HEK293T (cell line): ENCODE measurements around the gene FKBP15.

Source experiments
- CTCF ChIA-PET: fragments of 350-600 bp; formaldehyde crosslinking; extraction: SDS; loops from one replicate; lab custom pipeline; 2021; ENCODE audit warnings: antibody characterized with exemption, inconsistent platforms; lab: Yijun Ruan, JAX
- POLR2A ChIA-PET: fragments of 350-600 bp; formaldehyde crosslinking; extraction: SDS; loops from one replicate; lab custom pipeline; 2020; ENCODE audit warnings: antibody characterized with exemption, inconsistent platforms; lab: Yijun Ruan, JAX
- DNase-seq: peaks from one replicate; pipeline ENCODE4 v3.0.0; 2012; ENCODE audit warnings: mixed read lengths; ENCODE audit errors: extremely low spot score
- ARNT ChIP-seq: fragments of 450-650 bp; IDR thresholded peaks from 2 replicates; pipeline ENCODE4 v1.6.1; 2017; ENCODE audit warnings: mild to moderate bottlenecking
- BHLHE40 ChIP-seq: fragments of 450-650 bp; IDR thresholded peaks from 2 replicates; pipeline ENCODE4 v1.6.1; 2016; ENCODE audit warnings: mild to moderate bottlenecking, moderate library complexity, borderline replicate concordance
- CTBP1 ChIP-seq: fragments of 450-650 bp; IDR thresholded peaks from 2 replicates; pipeline ENCODE4 v1.6.1; 2016; ENCODE audit warnings: borderline replicate concordance
- ELF4 ChIP-seq: fragments of 450-650 bp; IDR thresholded peaks from 2 replicates; pipeline ENCODE4 v1.6.1; 2017; ENCODE audit warnings: antibody characterized with exemption
- FOXA1 ChIP-seq: fragments of 450-650 bp; IDR thresholded peaks from 2 replicates; pipeline ENCODE4 v1.6.1; 2016; ENCODE audit warnings: mild to moderate bottlenecking
- FOXK2 ChIP-seq: fragments of 450-650 bp; IDR thresholded peaks from 2 replicates; pipeline ENCODE4 v1.6.1; 2016; ENCODE audit warnings: mild to moderate bottlenecking
- FOXM1 ChIP-seq: fragments of 450-650 bp; IDR thresholded peaks from 2 replicates; pipeline ENCODE4 v1.6.1; 2017; ENCODE audit warnings: mild to moderate bottlenecking, borderline replicate concordance
- HDGF ChIP-seq: fragments of 450-650 bp; IDR thresholded peaks from 2 replicates; pipeline ENCODE4 v1.6.1; 2017; ENCODE audit warnings: antibody characterized with exemption, borderline replicate concordance
- L3MBTL2 ChIP-seq: fragments of 450-650 bp; conservative IDR thresholded peaks from 2 replicates; pipeline ENCODE4 v1.6.1; 2016; ENCODE audit warnings: mild to moderate bottlenecking
- LEF1 ChIP-seq: fragments of 450-650 bp; IDR thresholded peaks from 2 replicates; pipeline ENCODE4 v1.6.1; 2017; ENCODE audit warnings: mild to moderate bottlenecking, borderline replicate concordance
- NFRKB ChIP-seq: fragments of 450-650 bp; IDR thresholded peaks from 2 replicates; pipeline ENCODE4 v1.6.1; 2016; ENCODE audit warnings: mild to moderate bottlenecking, moderate library complexity
- PKNOX1 ChIP-seq: fragments of 450-650 bp; IDR thresholded peaks from 2 replicates; pipeline ENCODE4 v1.6.1; 2016
- SP1 ChIP-seq: fragments of 450-650 bp; IDR thresholded peaks from 2 replicates; pipeline ENCODE4 v1.6.1; 2017
- SUZ12 ChIP-seq: fragments of 450-650 bp; IDR thresholded peaks from 2 replicates; pipeline ENCODE4 v1.6.1; 2016; ENCODE audit warnings: mild to moderate bottlenecking
- TARDBP ChIP-seq: fragments of 450-650 bp; IDR thresholded peaks from 2 replicates; pipeline ENCODE4 v1.6.1; 2016
- ZNF384 ChIP-seq: fragments of 450-650 bp; IDR thresholded peaks from 2 replicates; pipeline ENCODE4 v1.6.1; 2016

FKBP15 gene

GRCh38 chr9:113266174-113266573 is 45.1 kb upstream of the FKBP15 start:
- DNase-seq = no peak
- ChIA-PET CTCF (no interaction called here), POLR2A (no interaction called here)
- TF ChIP-seq ELF4 = no peak
- no peak for TF ChIP-seq ARNT
- TF ChIP-seq NFRKB = no peak
- TF ChIP-seq CTBP1 = no peak
- TF ChIP-seq FOXK2 = no peak
- no peak for TF ChIP-seq LEF1
- no peak for TF ChIP-seq BHLHE40
- no peak for TF ChIP-seq L3MBTL2
- no peak for TF ChIP-seq FOXM1
- no peak for TF ChIP-seq FOXA1
- no peak for TF ChIP-seq TARDBP
- no peak for TF ChIP-seq SUZ12
- TF ChIP-seq ZNF384 = no peak
- TF ChIP-seq PKNOX1 = no peak
- TF ChIP-seq SP1 = no peak
- no peak for TF ChIP-seq HDGF

- DNase-seq = no peak
- CTCF ChIA-PET = interaction anchor here (1.1 kb wide), 1 partner anchor 13 kb away, joined by 3 read pairs; no protein-coding TSS in a partner anchor
- TF ChIP-seq HDGF = no peak
- TF ChIP-seq LEF1 = no peak
- no peak for TF ChIP-seq FOXM1
- TF ChIP-seq TARDBP = no peak
- no peak for TF ChIP-seq PKNOX1
- TF ChIP-seq ARNT = no peak
- no peak for TF ChIP-seq ELF4
- POLR2A ChIA-PET = no interaction called here
Measured at GRCh38 chr9:113261917-113262671, 41.0 kb upstream of the FKBP15 start.

- no peak for TF ChIP-seq SP1
- TF ChIP-seq ARNT = no peak
- TF ChIP-seq FOXM1 = no peak
- no peak for TF ChIP-seq TARDBP
- TF ChIP-seq FOXA1 = no peak
- TF ChIP-seq ZNF384 = no peak
- no peak for TF ChIP-seq SUZ12
- no peak for TF ChIP-seq HDGF
- no peak for TF ChIP-seq BHLHE40
- no peak for TF ChIP-seq PKNOX1
- no peak for TF ChIP-seq FOXK2
- TF ChIP-seq LEF1 = no peak
- TF ChIP-seq CTBP1 = no peak
- POLR2A ChIA-PET = no interaction called here
- CTCF ChIA-PET = no interaction called here
Measured at GRCh38 chr9:113258282-113258681, 37.2 kb upstream of the FKBP15 start.

GRCh38 chr9:113257863-113258262 is 36.8 kb upstream of the FKBP15 start:
- TF ChIP-seq FOXA1 = no peak
- no peak for TF ChIP-seq PKNOX1
- no peak for TF ChIP-seq ELF4
- no peak for TF ChIP-seq CTBP1
- no peak for TF ChIP-seq FOXM1
- TF ChIP-seq NFRKB = no peak
- no peak for TF ChIP-seq TARDBP
- no peak for TF ChIP-seq SP1
- no peak for TF ChIP-seq L3MBTL2
- no peak for TF ChIP-seq HDGF
- TF ChIP-seq LEF1 = no peak
- TF ChIP-seq FOXK2 = no peak
- POLR2A ChIA-PET = no interaction called here
- DNase-seq = no peak
- CTCF ChIA-PET = no interaction called here

More at GRCh38 chr9:113258282-113258681, 37.2 kb upstream of the FKBP15 start:
- no peak for DNase-seq

GRCh38 chr9:113255438-113255837 is 34.4 kb upstream of the FKBP15 start:
- CTCF ChIA-PET = no interaction called here

GRCh38 chr9:113254991-113255390 is 33.9 kb upstream of the FKBP15 start:
- CTCF ChIA-PET = no interaction called here
- TF ChIP-seq LEF1 = no peak
- TF ChIP-seq BHLHE40 = no peak
- no peak for TF ChIP-seq NFRKB
- no peak for TF ChIP-seq FOXK2
- TF ChIP-seq CTBP1 = no peak
- TF ChIP-seq ELF4 = no peak
- TF ChIP-seq HDGF = no peak
- TF ChIP-seq SP1 = no peak
- no peak for TF ChIP-seq ZNF384
- TF ChIP-seq TARDBP = no peak
- TF ChIP-seq FOXM1 = no peak
- POLR2A ChIA-PET = interaction anchor here (1.1 kb wide), 1 partner anchor 20 kb away, joined by 3 read pairs; the partner anchor contains the start of gene CDC26

More at GRCh38 chr9:113255438-113255837, 34.4 kb upstream of the FKBP15 start:
- no peak for TF ChIP-seq CTBP1
- TF ChIP-seq FOXK2 = no peak
- TF ChIP-seq BHLHE40 = no peak
- no peak for TF ChIP-seq SP1
- no peak for DNase-seq
- POLR2A ChIA-PET = interaction anchor here (1.1 kb wide), 1 partner anchor 20 kb away, joined by 3 read pairs; the partner anchor contains the start of gene CDC26

More at GRCh38 chr9:113254991-113255390, 33.9 kb upstream of the FKBP15 start:
- no peak for DNase-seq
